KMS-11 (cell line): Measurements from ENCODE around the gene UPF2.
"Not testable (repeated sequence)": the region's sequence is repeated elsewhere in the genome, so short reads cannot be mapped to it uniquely, and the experiment has no call there.

Source experiments
- H2AFZ ChIP-seq: fragments of 200-600 bp; sonication (generic); 2 replicates; pipeline ENCODE4 v1.6.1; 2016; ENCODE audit warnings: antibody characterized with exemption, mixed run types, low read depth
- H3K27ac ChIP-seq: fragments of 200-600 bp; sonication (generic); 2 replicates; pipeline ENCODE4 v1.6.1; 2016; ENCODE audit warnings: mild to moderate bottlenecking, mixed run types
- H3K27me3 ChIP-seq: fragments of 200-600 bp; sonication (generic); 2 replicates; pipeline ENCODE4 v1.6.1; 2017; ENCODE audit warnings: mild to moderate bottlenecking, low read depth, mixed run types, moderate library complexity; ENCODE audit not compliant: insufficient read depth
- H3K36me3 ChIP-seq: fragments of 200-600 bp; sonication (generic); 2 replicates; pipeline ENCODE4 v1.6.1; 2017; ENCODE audit warnings: mild to moderate bottlenecking, mixed run types; ENCODE audit not compliant: insufficient read depth
- H3K4me1 ChIP-seq: fragments of 200-600 bp; sonication (generic); 2 replicates; pipeline ENCODE4 v1.6.1; 2016; ENCODE audit warnings: mild to moderate bottlenecking, low read depth, mixed run types; ENCODE audit not compliant: poor library complexity, severe bottlenecking
- H3K4me2 ChIP-seq: fragments of 200-600 bp; sonication (generic); 2 replicates; pipeline ENCODE4 v1.7.0; 2016; ENCODE audit warnings: mild to moderate bottlenecking, mixed run types
- H3K4me3 ChIP-seq: fragments of 200-600 bp; sonication (generic); IDR thresholded peaks from 2 replicates; pipeline ENCODE4 v1.6.1; 2017; ENCODE audit warnings: low read depth, low read length, mixed read lengths; ENCODE audit not compliant: insufficient read depth
- H3K79me2 ChIP-seq: fragments of 200-600 bp; sonication (generic); 2 replicates; pipeline ENCODE4 v1.6.1; 2016; ENCODE audit warnings: low read depth, mixed run types; ENCODE audit not compliant: insufficient read depth
- H3K9ac ChIP-seq: fragments of 200-600 bp; sonication (generic); 2 replicates; pipeline ENCODE4 v1.6.1; 2016; ENCODE audit warnings: mild to moderate bottlenecking, mixed run types
- H4K20me1 ChIP-seq: fragments of 200-600 bp; sonication (generic); 2 replicates; pipeline ENCODE4 v1.6.1; 2016; ENCODE audit warnings: mild to moderate bottlenecking, mixed run types; ENCODE audit not compliant: insufficient read depth
- CTCF ChIP-seq: fragments of 200-600 bp; sonication (generic); conservative IDR thresholded peaks from 2 replicates; pipeline ENCODE4 v1.6.1; 2017; ENCODE audit warnings: low read depth, mild to moderate bottlenecking, antibody characterized with exemption, low read length, moderate library complexity, mixed read lengths

UPF2 gene

GRCh38 chr10:11893749-11894278 lies 148.8 kb downstream of the UPF2 start:
- Histone ChIP-seq H2AFZ (no peak overlapping the region), H3K4me3 (no peak overlapping the region), H3K27me3 (no peaks in the 10 kb centered on the region), H3K4me1 (no peaks in the 10 kb centered on the region), H3K79me2 (no peaks in the 10 kb centered on the region), H4K20me1 (no peaks in the 10 kb centered on the region), H3K9ac (no peak overlapping the region), H3K27ac (no peak overlapping the region), H3K4me2 (no peak overlapping the region), H3K36me3 (no peaks in the 10 kb centered on the region)
- TF ChIP-seq CTCF: no peak

- no peak overlapping the region for H2AFZ ChIP-seq
- no peaks in the 10 kb centered on the region for H3K36me3 ChIP-seq
- no peaks in the 10 kb centered on the region for H3K79me2 ChIP-seq
- no peaks in the 10 kb centered on the region for H4K20me1 ChIP-seq
- H3K9ac ChIP-seq: no peak overlapping the region
- no peak overlapping the region for H3K4me3 ChIP-seq
- no peak overlapping the region for H3K4me2 ChIP-seq
- no peaks in the 10 kb centered on the region for H3K4me1 ChIP-seq
- no peak overlapping the region for H3K27ac ChIP-seq
- no peak for TF ChIP-seq CTCF
- H3K27me3 ChIP-seq: no peaks in the 10 kb centered on the region
Measured at GRCh38 chr10:11891776-11892486, 150.7 kb downstream of the UPF2 start.

- H3K27ac ChIP-seq, H4K20me1 ChIP-seq: not testable (repeated sequence)
Measured at GRCh38 chr10:11889263-11889662, 153.3 kb downstream of the UPF2 start.

GRCh38 chr10:11887381-11888227 lies 155.0 kb downstream of the UPF2 start:
- Histone ChIP-seq H3K27ac (no peak overlapping the region), H3K4me3 (no peak overlapping the region), H4K20me1 (no peaks in the 10 kb centered on the region), H3K27me3 (no peaks in the 10 kb centered on the region), H3K79me2 (no peaks in the 10 kb centered on the region), H3K36me3 (no peaks in the 10 kb centered on the region), H3K4me2 (no peak overlapping the region), H3K4me1 (no peaks in the 10 kb centered on the region), H2AFZ (no peak overlapping the region), H3K9ac (no peak overlapping the region)
- no peak for TF ChIP-seq CTCF

More at GRCh38 chr10:11889263-11889662, 153.3 kb downstream of the UPF2 start:
- H3K36me3 ChIP-seq, H3K4me2 ChIP-seq, H2AFZ ChIP-seq, H3K79me2 ChIP-seq, H3K9ac ChIP-seq, H3K4me1 ChIP-seq, H3K4me3 ChIP-seq, H3K27me3 ChIP-seq: not testable (repeated sequence)
